GOT3 (cell line): ENCODE results near the gene SERPINA10.
"Not testable (repeated sequence)": the region's sequence is repeated elsewhere in the genome, so short reads cannot be mapped to it uniquely, and the experiment has no call there.

ENCODE experiments used
- DNase-seq: peaks from one replicate; lab custom pipeline; 2025; ENCODE audit warnings: mixed read lengths; lab: John Stamatoyannopoulos, UW

Gene SERPINA10

GRCh38 chr14:94284221-94284620 is 8.8 kb downstream of the SERPINA10 start:
- DNase-seq = no peak

- no peak for DNase-seq
Measured at GRCh38 chr14:94282991-94283723, 9.9 kb downstream of the SERPINA10 start.

GRCh38 chr14:94278731-94279130 is 14.3 kb downstream of the SERPINA10 start:
- no peak for DNase-seq

GRCh38 chr14:94276898-94277561 is 16.0 kb downstream of the SERPINA10 start:
- DNase-seq = not testable (repeated sequence)

- no peak for DNase-seq
Measured at GRCh38 chr14:94269156-94269555, 23.9 kb downstream of the SERPINA10 start.

- not testable (repeated sequence) for DNase-seq
Measured at GRCh38 chr14:94268582-94268981, 24.5 kb downstream of the SERPINA10 start.

- no peak for DNase-seq
Measured at GRCh38 chr14:94267352-94267751, 25.7 kb downstream of the SERPINA10 start.

- DNase-seq = not testable (repeated sequence)
Measured at GRCh38 chr14:94264195-94264594, 28.9 kb downstream of the SERPINA10 start.

- no peak for DNase-seq
Measured at GRCh38 chr14:94244182-94244581, 48.9 kb downstream of the SERPINA10 start.

- DNase-seq = no peak
Measured at GRCh38 chr14:94239406-94239805, 53.7 kb downstream of the SERPINA10 start.

GRCh38 chr14:94237983-94238382 is 55.1 kb downstream of the SERPINA10 start:
- DNase-seq = no peak

- no peak for DNase-seq
Measured at GRCh38 chr14:94237046-94237445, 56.0 kb downstream of the SERPINA10 start.
